Central memory CD8-positive, alpha-beta T cell (primary cell): ENCODE measurements around the gene TRIM56.
"Not testable (repeated sequence)": the region's sequence is repeated elsewhere in the genome, so short reads cannot be mapped to it uniquely, and the experiment has no call there.

ENCODE experiments used
- ATAC-seq: fragments of 150-1000 bp; cut with Tn5 transposase; replicated peaks from 2 replicates; pipeline ENCODE4 v1.10.0; 2022; ENCODE audit warnings: mild to moderate bottlenecking, moderate FRiP score, moderate number of reproducible peaks; ENCODE audit not compliant: poor library complexity, severe bottlenecking; ENCODE audit errors: extremely low read depth
- DNase-seq, 2 donors: peaks; one replicate each; pipeline ENCODE4 v3.0.0; 2021; ENCODE audit warnings: low spot score in 2 of 2
- H3K27ac Mint-ChIP-seq: one replicate; pipeline ENCODE4 v1.8.0; 2022; ENCODE audit warnings: low read depth, mild to moderate bottlenecking, moderate library complexity, mixed read lengths
- H3K27me3 Mint-ChIP-seq: one replicate; pipeline ENCODE4 v1.8.0; 2022; ENCODE audit warnings: mixed read lengths
- H3K36me3 Mint-ChIP-seq: one replicate; pipeline ENCODE4 v1.8.0; 2022; ENCODE audit warnings: mild to moderate bottlenecking, moderate library complexity, mixed read lengths; ENCODE audit not compliant: insufficient read depth
- H3K4me1 Mint-ChIP-seq: one replicate; pipeline ENCODE4 v1.8.0; 2022; ENCODE audit warnings: mixed read lengths
- H3K4me3 Mint-ChIP-seq: one replicate; pipeline ENCODE4 v1.8.0; 2022; ENCODE audit warnings: mild to moderate bottlenecking, moderate library complexity, mixed read lengths
- H3K9me3 Mint-ChIP-seq: one replicate; pipeline ENCODE4 v1.8.0; 2022; ENCODE audit warnings: mixed read lengths

Gene TRIM56

DNA sequence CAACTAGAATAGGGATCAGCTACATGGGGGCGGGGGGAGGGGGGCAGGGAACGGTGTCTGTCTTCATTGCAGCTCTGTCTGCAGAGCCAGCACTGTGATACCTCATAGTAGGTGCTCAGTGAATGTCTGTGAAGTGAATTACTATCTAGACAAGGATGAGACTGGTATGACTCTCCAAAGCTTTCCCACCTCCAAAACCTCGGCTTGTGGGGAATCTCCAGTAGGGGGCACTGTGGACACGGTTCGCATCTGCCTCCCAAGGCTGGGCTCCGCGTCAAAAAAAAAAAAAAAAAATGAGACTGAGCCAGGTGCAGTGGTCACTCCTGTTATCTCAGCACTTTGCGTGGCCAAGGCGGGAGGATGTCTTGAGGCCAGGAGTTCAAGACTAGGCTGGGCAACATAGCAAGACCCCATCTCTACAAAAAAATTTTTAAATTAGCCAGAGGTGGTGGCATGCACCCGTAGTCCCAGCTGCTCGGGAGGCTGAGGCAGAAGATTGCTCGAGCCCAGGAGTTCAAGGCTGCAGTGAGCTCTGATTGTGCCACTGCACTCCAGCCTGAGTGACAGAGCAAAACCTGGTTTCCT lies 9.6 kb downstream of the TRIM56 start:
- H3K4me1 Mint-ChIP-seq, result peaks cover 44% of the 10 kb centered on the region
- peak overlapping the region; percentile 1 for H3K27ac Mint-ChIP-seq
- no peaks in the 10 kb centered on the region for H3K27me3 Mint-ChIP-seq
- H3K4me3 Mint-ChIP-seq, result no peak overlapping the region
- ATAC-seq (no peak), DNase-seq (no peak)
- H3K36me3 Mint-ChIP-seq, result peaks cover 18% of the 10 kb centered on the region
- H3K9me3 Mint-ChIP-seq, result no peaks in the 10 kb centered on the region

DNA sequence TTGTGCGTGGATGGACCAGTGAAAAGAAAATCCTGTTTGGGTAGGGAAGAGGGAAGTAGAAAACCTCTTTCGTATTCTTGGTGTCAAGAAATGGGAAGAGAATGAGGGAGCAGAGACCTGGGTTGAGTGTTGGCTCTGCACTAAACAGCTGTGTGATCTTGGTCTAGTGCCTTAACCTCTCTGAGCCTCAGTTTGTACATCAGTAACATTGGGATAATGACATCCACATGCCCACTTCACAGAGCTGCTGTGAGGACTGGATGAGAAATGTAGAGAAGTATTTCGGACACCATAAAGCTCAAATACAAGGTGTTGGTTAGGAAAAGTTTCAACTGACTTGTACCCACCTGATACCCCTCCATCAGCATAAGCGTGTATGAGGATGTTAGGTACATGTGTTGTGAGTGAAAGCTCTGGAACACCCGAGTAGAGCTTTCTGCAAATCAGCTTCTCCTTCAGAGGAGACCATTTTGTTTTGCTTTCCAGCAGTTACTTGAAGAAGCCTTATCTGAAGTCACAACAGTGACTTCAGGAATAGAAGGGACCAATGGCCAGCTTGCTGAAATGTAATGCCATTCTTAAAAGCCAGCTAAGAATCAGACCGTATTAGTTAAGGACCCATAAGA lies 11.2 kb downstream of the TRIM56 start:
- peaks cover 13% of the 10 kb centered on the region for H3K27me3 Mint-ChIP-seq
- H3K36me3 Mint-ChIP-seq, result peaks cover 7% of the 10 kb centered on the region
- no peak for DNase-seq
- H3K9me3 Mint-ChIP-seq, result no peaks in the 10 kb centered on the region
- ATAC-seq, result no peak
- peaks cover 35% of the 10 kb centered on the region for H3K4me1 Mint-ChIP-seq
- H3K4me3 Mint-ChIP-seq, result no peak overlapping the region
- no peak overlapping the region for H3K27ac Mint-ChIP-seq

DNA sequence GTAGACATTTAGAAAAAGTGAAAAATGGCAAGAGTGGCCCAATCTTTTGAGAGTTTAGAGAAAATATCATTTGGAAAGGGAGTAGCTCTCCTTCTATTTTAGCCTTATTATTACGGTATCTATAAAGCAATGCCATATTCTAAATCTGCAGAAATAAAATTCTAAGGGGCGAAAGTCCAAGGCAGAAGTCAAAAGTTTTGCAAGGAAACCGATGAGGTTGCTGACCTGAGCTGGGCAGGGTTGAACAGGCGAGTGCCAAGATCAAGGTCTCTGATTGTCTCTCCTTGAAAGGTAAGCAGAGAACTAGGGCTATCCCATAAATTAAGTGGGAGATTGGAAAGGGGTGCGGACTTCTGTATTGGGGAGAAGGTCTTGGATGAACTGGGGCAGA lies 11.7 kb downstream of the TRIM56 start:
- peaks cover 18% of the 10 kb centered on the region for H3K27me3 Mint-ChIP-seq
- no peaks in the 10 kb centered on the region for H3K9me3 Mint-ChIP-seq
- ATAC-seq, result no peak
- H3K27ac Mint-ChIP-seq, result no peak overlapping the region
- H3K4me1 Mint-ChIP-seq, result peaks cover 35% of the 10 kb centered on the region
- H3K4me3 Mint-ChIP-seq, result no peak overlapping the region
- no peak for DNase-seq
- H3K36me3 Mint-ChIP-seq, result peaks cover 5% of the 10 kb centered on the region

DNA sequence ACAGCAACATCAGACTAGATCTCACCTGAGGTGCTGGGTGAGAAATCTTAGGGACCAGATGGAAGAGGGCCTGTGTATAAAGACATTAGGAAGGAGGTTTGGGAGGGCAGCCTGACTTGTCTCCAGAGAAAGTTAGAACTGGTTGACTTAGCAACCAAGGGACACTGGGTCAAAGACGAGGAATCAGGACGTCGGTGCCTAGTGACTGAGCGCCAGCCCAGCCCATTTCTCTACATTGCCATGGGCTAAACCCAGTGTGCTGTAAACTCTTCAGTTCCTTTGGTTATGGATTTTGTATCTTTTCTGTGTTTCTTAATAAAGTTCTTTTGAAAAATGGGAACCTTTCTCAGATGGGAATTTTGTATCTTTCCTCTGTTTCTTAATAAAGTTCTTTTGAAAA lies 12.3 kb downstream of the TRIM56 start:
- no peak overlapping the region for H3K27ac Mint-ChIP-seq

DNA sequence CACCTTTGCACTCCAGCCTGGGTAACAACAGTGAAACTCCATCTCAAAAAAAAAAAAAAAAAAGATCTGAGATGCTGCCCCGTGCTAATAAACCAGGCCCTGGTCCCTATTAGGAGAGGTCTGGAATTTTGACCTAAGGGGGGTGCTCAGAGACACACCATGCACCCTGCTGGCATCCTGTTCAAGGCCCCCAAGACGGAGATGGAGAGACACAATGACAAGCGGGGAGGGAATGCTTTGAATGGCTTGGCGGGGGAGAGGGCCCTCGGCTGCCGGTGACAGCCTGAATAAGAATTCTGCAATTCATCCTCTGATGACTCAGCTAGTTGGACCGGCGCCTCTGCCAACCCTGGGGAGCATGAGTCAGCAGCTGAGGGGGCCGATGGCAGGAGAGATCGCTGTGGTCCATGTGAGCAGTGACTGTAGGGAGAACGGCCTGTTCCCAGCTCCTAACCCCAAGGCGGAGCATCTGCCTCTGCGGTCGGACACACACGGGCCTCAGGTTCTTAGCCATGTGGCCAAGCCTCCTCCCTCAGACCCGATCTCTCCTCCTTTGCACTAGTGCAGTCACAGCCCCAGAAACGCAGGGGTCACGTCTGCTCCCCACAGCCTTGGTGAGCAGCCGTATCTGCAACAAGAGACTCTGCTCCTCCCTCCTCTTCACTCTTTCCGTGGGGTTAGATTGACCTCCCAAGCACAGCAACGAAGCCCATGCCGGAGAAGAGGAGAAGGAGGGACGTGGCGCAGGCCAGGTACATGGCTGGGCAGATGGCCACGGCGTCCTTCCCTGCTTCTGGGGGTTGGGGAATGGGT lies 14.9 kb downstream of the TRIM56 start:
- Mint-ChIP-seq H3K27ac (no peak overlapping the region), H3K4me3 (no peak overlapping the region), H3K36me3 (peaks cover 2% of the 10 kb centered on the region), H3K9me3 (no peaks in the 10 kb centered on the region), H3K4me1 (peaks cover 23% of the 10 kb centered on the region), H3K27me3 (peaks cover 40% of the 10 kb centered on the region)
- no peak for DNase-seq
- ATAC-seq, result no peak

More for the DNA sequence above, 12.3 kb downstream of the TRIM56 start:
- no peak for DNase-seq
- Mint-ChIP-seq H3K4me3 (no peak overlapping the region), H3K4me1 (peaks cover 35% of the 10 kb centered on the region), H3K27me3 (peaks cover 18% of the 10 kb centered on the region), H3K36me3 (peaks cover 3% of the 10 kb centered on the region), H3K9me3 (no peaks in the 10 kb centered on the region)
- ATAC-seq, result no peak

DNA sequence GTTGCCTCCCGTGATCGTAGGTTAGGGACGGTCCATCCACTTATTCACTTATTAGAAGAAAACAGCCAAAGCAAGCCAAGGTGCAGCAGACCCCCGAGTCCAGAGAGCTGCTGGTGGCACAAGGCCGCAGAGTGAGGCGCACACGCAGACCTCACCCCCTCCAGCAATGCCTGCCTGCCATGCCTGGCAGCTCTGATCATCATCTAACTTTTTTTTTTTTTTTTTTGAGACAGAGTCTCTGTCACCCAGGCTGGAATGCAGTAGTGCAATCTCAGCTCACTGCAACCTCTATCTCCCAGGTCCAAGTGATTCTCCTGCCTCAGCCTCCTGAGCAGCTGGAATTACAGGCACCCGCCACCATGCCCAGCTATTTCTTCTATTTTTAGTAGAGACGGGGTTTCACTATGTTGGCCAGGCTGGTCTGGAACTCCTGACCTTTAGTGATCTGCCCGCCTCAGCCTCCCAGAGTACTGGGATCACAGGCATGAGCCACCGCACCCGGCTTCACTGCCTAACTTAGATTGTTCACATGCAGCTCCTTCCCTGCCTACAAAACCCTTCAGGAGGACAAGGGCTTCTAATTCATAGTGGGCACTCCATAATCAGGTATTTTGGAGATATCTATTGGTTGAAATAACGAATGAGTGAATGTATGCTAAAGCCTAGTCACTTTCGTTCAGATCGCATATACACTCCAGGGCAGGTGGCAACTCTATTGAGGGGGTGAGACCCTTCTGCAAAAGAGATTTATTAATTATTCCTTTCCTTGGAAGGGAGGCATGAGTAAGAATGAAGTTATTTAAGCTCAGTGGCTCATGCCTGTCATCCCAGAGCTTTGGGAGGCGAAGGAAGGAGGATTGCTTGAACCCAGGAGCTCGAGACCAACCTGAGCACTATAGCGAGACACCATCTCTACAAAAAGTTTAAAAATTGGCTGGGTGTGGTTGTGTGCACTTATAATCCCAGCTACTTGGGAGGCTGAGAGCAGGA lies 15.9 kb downstream of the TRIM56 start:
- Mint-ChIP-seq H3K4me3 (no peak overlapping the region), H3K9me3 (no peaks in the 10 kb centered on the region), H3K27ac (no peak overlapping the region), H3K27me3 (peaks cover 42% of the 10 kb centered on the region), H3K4me1 (peaks cover 17% of the 10 kb centered on the region), H3K36me3 (peaks cover under 1% of the 10 kb centered on the region)
- ATAC-seq (no peak), DNase-seq (no peak)

DNA sequence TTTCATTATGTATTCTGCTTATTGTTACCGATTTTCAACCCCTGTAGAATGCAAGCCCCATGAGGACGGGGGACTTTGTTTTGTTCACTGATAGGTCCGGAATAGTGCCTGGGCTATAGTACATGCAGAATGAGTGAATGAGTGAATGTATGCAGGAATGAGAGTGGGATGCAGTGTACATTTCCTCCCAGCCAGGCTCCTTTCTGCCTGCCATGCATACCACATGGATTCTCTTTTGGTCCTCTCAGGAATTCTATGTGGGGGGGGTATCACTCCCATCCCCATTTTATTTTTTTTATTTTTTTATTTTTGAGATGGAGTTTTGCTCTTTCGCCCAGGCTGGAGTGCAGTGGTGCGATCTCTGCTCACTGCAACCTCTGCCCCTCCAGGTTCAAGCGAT lies 16.7 kb downstream of the TRIM56 start:
- Mint-ChIP-seq H3K9me3 (no peaks in the 10 kb centered on the region), H3K4me1 (peaks cover 12% of the 10 kb centered on the region), H3K27ac (no peak overlapping the region), H3K4me3 (no peak overlapping the region), H3K36me3 (no peaks in the 10 kb centered on the region), H3K27me3 (peaks cover 44% of the 10 kb centered on the region)
- DNase-seq (no peak), ATAC-seq (no peak)

DNA sequence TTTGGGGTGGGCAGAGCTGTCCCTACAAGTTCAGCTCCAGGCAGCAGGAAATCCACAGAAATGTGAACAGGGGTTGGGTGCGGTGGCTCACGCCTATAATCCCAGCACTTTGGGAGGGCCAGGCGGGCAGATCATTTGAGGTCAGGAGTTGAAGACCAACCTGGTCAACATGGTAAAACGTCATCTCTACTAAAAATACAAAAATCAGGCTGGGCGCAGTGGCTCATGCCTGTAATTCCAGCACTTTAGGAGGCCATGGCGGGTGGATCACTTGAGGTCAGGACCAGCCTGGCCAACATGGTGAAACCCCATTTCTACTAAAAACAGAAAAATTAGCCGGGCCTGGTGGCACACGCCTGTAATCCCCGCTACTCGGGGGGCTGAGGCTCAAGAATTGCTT lies 18.4 kb downstream of the TRIM56 start:
- H3K4me1 Mint-ChIP-seq, H3K4me3 Mint-ChIP-seq, H3K27ac Mint-ChIP-seq, H3K36me3 Mint-ChIP-seq, DNase-seq, H3K9me3 Mint-ChIP-seq, ATAC-seq: not testable (repeated sequence)
- H3K27me3 Mint-ChIP-seq, result peaks cover 60% of the 10 kb centered on the region

DNA sequence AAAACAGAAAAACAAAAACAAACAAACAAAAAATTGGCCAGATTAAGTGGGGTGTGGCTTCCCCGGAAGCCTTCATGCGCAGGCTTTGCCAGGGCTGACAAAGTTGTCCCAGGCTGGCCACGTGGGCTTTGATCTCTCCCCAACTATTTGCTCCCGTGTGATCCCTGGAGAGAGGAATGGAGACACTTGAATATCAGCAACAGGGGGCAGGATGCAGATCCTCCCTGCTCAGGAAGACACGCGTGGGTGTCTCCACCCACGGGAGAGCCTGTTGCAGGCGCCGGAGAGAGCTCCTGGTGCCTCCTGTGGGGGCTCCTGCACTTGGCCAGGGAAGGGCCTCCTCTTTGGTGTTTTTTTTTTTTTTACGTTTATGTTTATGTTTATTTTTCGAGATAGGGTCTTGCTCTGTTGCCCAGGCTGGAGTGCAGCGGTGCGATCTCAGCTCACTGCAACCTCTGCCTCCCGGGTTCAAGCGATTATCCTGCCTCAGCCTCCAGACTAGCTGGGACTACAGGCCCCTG lies 19.0 kb downstream of the TRIM56 start:
- no peak for ATAC-seq
- H3K4me3 Mint-ChIP-seq, result no peak overlapping the region
- H3K27ac Mint-ChIP-seq, result no peak overlapping the region
- H3K27me3 Mint-ChIP-seq, result peaks cover 61% of the 10 kb centered on the region
- H3K36me3 Mint-ChIP-seq, result no peaks in the 10 kb centered on the region
- H3K9me3 Mint-ChIP-seq, result no peaks in the 10 kb centered on the region
- DNase-seq, result no peak
- peaks cover 6% of the 10 kb centered on the region for H3K4me1 Mint-ChIP-seq

DNA sequence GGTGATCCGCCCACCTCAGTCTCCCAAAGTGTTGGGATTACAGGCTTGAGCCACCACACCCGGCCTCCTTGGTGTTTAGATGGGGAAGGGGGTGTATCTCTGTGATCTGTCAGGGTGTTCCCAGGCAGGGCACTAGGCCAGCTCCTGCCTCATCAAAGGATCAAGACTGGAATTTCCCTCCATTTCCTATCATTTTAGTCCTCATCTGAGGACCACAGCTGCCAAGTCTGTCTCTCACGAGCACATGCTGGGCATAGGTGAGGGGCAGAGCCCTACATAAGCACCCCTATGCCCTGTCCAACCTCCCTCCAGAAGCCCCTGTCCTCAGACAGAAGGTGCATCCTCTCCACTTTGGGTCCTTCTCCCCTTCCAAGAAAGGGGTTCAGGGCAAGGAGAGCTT lies 19.5 kb downstream of the TRIM56 start:
- Mint-ChIP-seq H3K36me3 (no peaks in the 10 kb centered on the region), H3K4me3 (no peak overlapping the region), H3K27me3 (peaks cover 61% of the 10 kb centered on the region), H3K9me3 (no peaks in the 10 kb centered on the region), H3K27ac (no peak overlapping the region), H3K4me1 (peaks cover 5% of the 10 kb centered on the region)
- ATAC-seq (no peak), DNase-seq (no peak)

DNA sequence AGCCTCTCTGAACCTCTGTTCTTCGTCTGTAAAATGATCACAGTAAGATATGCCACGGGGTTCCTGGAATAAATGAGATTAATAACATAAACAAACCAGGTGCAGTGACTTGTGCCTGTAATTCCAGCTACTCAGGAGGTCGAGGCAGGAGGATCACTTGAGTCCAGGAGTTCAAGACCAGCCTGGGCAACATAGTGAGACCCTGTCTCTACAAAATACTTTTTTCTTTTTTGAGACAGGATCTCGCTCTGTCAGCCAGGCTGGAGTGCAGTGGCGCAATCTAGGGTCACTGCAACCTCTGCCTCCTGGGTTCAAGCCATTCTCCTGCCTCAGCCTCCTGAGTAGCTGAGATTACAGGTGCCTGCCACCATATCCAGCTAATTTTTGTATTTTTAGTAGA lies 20.0 kb downstream of the TRIM56 start:
- not testable (repeated sequence) for H3K27ac Mint-ChIP-seq, ATAC-seq, H3K9me3 Mint-ChIP-seq, H3K4me3 Mint-ChIP-seq, DNase-seq, H3K4me1 Mint-ChIP-seq, H3K36me3 Mint-ChIP-seq
- peaks cover 60% of the 10 kb centered on the region for H3K27me3 Mint-ChIP-seq

DNA sequence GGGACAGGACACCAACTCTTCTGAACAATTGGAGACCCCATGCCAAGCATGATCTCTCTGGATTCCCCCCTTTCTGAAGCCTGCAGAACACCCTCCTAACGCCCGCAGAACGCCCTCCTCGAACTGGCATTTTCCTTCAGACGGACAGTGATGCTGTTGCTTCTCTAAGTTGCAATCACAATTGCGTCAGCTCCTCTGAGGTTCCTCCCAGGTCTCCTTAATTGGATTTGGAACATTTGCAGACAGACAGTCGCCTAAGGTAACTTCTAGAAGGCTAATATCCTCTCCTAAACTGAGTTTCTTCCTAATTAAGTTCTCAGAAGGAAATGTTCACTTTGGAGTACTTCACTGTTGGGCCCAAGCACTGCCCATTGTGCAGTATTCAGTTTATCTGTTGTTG lies 21.1 kb downstream of the TRIM56 start:
- ATAC-seq (no peak), DNase-seq (no peak)
- no peaks in the 10 kb centered on the region for H3K4me1 Mint-ChIP-seq
- peaks cover 48% of the 10 kb centered on the region for H3K27me3 Mint-ChIP-seq
- no peaks in the 10 kb centered on the region for H3K9me3 Mint-ChIP-seq
- H3K27ac Mint-ChIP-seq, result no peak overlapping the region
- no peak overlapping the region for H3K4me3 Mint-ChIP-seq
- H3K36me3 Mint-ChIP-seq, result no peaks in the 10 kb centered on the region
